ENCODE measurements around the gene SEPHS2.
"Not testable (repeated sequence)": the region's sequence is repeated elsewhere in the genome, so short reads cannot be mapped to it uniquely, and the experiment has no call there.

GRCh38 chr16:30396627-30397026 lies 49.0 kb downstream of the SEPHS2 start:
- not testable (repeated sequence) for TF ChIP-seq CTCF (IDR thresholded peaks at IDR 0.05; ENCODE audit: borderline replicate concordance, extremely low read depth, low read length, poor library complexity, severe bottlenecking); EZH2 (IDR thresholded peaks at IDR 0.05; ENCODE audit: borderline replicate concordance, low read depth, low read length, severe bottlenecking)
